GM19239 (cell line): ENCODE measurements around the gene SEMA4B.
"Not testable (repeated sequence)": the region's sequence is repeated elsewhere in the genome, so short reads cannot be mapped to it uniquely, and the experiment has no call there.

ENCODE experiments used
- DNase-seq: peaks from one replicate; pipeline ENCODE4 v3.0.0; 2011; ENCODE audit warnings: low spot score; ENCODE audit not compliant: insufficient read length
- FAIRE-seq: peaks from 2 replicates; lab custom pipeline; 2011; peaks lifted over from hg19 to GRCh38; lab: Jason Lieb, UNC

SEMA4B gene

GRCh38 chr15:90243943-90244639 is 43.0 kb downstream of the SEMA4B start:
- FAIRE-seq (no peak), DNase-seq (no peak)

- no peak for FAIRE-seq
- DNase-seq = no peak
Measured at GRCh38 chr15:90248789-90249202, 47.7 kb downstream of the SEMA4B start.

DNA sequence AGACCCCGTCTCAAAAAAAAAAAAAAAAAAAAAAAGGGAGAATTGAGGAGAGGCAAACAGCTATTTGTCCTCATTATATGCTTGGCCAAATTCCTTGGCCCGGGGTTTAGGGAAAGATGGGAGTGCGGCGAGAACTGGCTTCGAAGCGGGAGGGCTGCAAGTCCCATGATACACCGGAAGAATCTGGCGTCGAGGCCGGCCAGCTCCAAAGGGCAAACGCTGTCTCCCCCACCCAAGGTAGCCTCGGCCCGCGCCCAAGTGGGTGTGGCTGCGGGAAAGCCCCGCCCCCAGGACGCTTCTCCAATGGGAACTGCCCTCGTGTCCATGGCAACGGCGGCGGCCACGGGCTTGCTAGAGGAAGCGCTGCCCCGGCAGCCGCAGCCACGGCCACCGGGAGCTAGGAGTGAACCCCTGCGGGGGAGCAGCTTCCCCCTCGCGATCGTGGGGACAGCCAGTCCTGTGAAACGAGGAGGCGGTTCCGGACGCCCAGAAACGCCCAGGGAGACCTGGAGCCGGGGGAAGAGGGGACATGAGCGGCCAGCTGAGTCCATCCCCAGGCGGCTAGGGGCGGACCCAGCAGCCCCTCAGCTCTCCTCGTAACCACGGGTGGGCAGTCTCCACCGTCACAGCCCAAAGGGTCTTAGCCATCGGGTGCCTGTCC is 48.2 kb downstream of the SEMA4B start, which contains the start of gene TTLL13:
TTLL13 (plus strand) TSS at position 354 of the 661 bp plus-strand sequence. CDS start 1,075 bp downstream, outside the sequence.
- FAIRE-seq (no peak), DNase-seq (no peak)

DNA sequence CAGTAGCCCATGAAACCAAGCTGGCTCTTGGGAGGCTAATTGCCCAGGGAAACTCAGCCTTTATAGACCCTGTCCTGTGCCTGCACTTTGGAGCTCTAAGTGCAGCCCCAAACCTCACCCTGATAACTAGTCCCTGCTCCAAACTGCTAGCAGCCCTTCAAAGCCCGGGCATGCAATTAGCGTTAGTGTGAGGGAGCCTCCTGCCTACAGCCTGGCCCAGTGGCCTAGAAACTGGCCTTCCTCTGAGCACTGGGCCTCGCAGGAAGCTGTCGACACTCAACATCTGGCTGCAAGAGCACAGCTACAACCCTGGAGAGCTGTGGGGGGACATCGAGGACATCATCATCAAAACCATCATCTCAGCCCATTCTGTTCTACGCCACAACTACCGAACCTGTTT is 56.6 kb downstream of the SEMA4B start:
- no peak for FAIRE-seq
- DNase-seq = no peak

DNA sequence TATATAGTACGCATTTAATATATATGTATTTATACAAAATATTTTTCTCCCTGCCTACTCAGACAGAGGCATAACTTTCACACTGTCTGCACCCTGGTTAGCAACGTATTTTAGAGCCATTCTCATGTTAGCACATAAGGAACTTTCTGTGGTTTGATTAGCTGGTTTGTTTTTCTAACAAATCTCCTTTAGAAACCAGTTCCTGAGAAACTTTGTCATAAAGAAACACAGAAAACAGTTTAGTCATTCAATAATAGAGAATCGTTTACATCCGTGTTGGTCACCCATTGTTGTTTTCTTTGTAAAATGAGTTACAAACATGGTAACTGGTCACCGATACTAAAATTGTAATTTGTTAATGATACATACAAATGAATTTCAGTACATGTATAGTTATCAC is 58.4 kb downstream of the SEMA4B start:
- peak; percentile 76 for FAIRE-seq
- DNase-seq = no peak

DNA sequence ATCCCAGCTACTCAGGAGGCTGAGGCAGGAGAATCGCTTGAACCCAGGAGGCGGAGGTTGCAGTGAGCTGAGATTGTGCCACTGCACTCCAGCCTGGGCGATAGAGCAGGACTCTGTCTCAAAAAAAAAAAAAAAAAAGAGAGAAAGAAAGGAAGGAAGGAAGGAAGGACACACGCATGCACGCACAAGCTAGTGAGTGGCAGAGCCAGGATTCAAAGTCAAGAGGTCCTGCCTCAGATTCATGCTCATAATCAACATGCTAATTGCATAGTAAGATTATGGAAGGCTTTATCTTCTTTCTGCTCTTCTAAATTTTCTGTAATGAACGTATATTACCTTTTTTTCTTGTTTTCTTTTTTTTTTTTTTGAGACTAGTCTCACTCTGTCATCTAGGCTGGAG is 59.6 kb downstream of the SEMA4B start:
- FAIRE-seq = not testable (repeated sequence)

DNA sequence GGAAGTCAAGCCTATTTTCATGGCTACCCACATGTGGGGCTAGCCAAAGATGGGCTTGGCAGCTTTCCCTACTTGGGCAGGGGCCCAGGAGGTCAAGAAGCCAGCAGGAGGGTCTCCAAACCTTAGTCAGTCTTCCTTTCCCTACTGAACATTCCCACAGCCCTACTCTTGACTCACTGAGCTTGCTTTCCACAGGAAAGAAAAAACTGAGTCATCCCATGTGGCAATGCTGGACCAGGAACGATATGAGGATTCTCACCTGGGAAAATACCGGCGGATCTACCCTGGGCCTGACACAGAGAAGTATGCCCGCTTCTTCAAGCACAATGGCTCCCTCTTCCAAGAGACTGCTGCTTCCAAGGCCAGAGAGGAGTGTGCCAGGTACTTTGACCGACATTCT is 60.7 kb downstream of the SEMA4B start:
- no peak for DNase-seq
- no peak for FAIRE-seq

More for the DNA sequence above, 59.6 kb downstream of the SEMA4B start:
- not testable (repeated sequence) for DNase-seq

DNA sequence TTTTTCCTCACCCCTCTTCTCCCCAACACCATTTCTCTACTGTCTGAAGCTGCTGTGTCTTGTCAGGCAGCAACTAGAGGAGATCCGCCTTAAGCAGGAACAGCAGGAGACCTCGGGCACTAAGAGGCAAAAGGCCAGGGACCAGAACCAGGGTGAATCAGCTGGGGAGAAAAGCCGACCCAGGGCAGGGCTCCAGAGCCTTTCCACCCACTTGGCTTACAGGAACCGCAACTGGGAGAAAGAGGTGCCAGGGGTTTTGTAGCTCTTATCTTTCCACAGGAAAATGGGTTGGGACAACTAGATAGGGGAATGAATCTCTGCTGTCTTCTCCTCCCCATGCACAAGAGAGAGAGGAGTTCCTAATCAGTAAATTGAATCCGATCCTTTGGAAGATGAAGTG is 61.3 kb downstream of the SEMA4B start:
- DNase-seq = no peak
- FAIRE-seq = no peak

GRCh38 chr15:90264671-90265070 is 63.5 kb downstream of the SEMA4B start:
- no peak for DNase-seq
- no peak for FAIRE-seq

DNA sequence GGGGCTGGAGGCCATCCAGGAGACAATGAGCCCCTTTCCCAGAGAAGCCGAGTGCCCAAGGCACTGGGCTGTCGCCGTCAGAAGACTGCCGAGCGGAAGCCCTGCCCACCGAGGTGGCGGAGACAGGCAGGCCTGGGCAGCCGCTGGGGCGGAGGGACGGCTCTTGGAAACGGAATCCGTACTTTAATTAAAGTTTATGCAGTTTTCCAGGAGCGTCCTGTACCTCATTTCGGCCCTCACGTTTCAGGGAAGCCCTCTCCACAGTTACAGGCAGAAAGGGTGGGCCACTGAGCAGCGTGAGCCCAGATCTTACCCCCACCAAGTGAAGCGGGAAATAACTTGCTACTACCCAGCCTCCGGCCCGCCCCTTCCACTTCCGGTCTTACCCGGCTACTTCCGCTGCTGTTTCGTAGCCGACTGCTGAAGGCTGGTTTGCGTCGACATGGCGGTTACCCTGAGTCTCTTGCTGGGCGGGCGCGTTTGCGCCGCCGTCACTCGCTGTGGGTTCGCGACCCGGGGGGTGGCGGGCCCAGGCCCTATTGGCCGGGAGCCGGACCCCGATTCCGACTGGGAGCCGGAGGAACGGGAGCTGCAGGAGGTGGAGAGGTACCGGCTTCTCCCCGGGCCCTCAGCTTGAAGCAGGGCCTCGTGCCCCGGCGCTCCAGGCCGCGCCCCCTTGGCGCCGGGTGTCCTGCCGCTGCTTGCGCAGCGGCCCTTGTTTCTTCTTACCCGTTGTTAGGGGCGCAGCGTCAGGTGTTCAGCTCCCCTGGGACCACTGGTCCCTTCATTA is 64.3 kb downstream of the SEMA4B start, which contains the start of gene NGRN:
NGRN (plus strand) TSS at position 402 of the 790 bp plus-strand sequence; CDS start at position 443, 41 bp downstream.
- peak; percentile 95 for FAIRE-seq
- peak; percentile 83 for DNase-seq

DNA sequence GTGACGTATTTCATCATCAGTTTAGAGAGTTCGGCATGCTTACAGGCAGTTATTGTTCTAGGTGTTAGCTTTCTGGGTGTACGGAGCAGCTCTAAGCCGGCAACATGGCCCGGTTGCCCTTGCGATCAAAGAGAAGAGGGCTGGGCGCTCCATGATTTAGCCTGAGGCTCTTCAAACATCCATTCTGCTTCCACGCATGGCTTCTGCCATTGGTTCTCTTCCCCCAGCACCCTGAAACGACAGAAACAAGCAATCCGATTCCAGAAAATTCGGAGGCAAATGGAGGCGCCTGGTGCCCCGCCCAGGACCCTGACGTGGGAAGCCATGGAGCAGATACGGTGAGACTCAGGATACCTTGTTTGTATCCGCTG is 64.9 kb downstream of the SEMA4B start:
- no peak for DNase-seq

GRCh38 chr15:90266485-90266884 is 65.4 kb downstream of the SEMA4B start:
- no peak for DNase-seq
- no peak for FAIRE-seq

More for the DNA sequence above, 64.9 kb downstream of the SEMA4B start:
- peak; percentile 44 for FAIRE-seq

DNA sequence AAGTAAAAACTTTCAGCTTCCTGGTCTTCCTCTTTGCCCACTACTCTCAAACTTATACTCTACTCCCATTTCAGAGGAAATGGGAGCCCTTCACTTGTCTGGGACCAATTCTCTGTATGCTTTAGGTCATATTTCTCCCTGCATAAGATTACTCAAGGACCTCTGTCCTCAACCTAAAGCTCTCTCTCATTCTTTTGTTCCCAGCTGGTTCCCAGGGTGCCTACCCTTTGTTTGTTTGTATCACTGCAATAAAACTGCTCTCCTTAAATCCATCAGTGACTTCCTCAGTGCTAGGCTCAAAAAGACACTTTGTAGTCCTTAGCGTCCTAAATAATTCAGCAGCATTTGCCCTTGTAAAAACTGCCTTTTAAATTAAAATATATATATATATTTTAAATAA is 67.3 kb downstream of the SEMA4B start:
- FAIRE-seq = no peak

GRCh38 chr15:90270502-90271150 is 69.5 kb downstream of the SEMA4B start:
- DNase-seq = no peak
- no peak for FAIRE-seq

More for the DNA sequence above, 67.3 kb downstream of the SEMA4B start:
- no peak for DNase-seq

GRCh38 chr15:90271459-90272166 is 70.5 kb downstream of the SEMA4B start:
- DNase-seq (no peak), FAIRE-seq (no peak)

DNA sequence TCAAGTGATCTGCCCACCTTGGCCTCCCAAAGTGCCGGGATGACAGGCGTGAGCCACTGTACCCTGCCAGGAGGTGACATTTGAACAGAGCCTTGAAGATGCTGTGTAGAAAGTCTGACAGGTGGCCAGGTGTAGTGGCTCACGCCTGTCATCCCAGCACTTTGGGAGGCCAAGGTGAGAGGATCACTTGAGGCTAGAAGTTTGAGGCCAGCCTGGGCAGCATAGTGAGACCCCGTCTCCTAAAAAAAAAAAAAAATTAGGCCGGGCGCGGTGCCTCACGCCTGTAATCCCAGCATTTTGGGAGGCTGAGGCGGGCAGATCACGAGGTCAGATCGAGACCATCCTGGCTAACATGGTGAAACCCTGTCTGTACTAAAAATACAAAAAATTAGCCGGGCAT is 77.3 kb downstream of the SEMA4B start:
- FAIRE-seq, DNase-seq: not testable (repeated sequence)
